Measurements from ENCODE around the gene SCLT1.

Gene SCLT1

DNA sequence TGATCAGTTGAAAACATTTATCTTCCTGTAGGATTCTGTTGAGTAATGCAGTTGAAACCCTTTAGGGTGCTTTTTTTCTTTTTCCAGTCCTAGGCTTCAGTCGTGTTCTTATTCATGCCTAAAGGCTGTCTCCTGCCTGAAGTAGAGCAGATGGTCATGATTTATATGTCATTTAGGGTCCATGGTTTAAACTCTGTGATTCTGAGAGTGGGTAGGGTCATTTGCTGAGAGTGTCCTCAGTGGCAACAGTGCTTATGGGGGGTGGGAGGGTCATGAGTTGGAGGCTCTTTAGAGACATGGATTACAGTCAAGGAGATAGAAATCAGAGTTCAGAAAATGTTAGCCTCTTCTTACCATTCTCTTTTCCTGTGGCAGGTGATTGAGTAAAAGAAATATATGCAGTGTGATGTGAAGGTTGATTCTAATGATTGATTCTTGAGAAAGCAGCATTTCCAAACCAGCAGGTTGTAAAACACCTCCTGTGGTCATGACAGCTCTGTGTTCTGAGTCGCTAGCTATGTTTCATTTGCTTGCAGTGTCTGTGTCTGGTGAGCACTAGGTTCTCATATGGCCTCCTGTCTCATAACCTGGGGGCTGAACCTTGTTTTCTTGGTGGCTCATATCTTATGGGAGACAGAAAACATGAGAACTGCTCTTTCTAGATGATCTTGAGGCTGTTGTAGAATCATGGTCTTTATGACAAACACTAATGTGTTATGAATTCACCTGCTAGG, 223.4 kb downstream of the SCLT1 start:
- DNase-seq (ENCODE audit: low spot score), result no peak

DNA sequence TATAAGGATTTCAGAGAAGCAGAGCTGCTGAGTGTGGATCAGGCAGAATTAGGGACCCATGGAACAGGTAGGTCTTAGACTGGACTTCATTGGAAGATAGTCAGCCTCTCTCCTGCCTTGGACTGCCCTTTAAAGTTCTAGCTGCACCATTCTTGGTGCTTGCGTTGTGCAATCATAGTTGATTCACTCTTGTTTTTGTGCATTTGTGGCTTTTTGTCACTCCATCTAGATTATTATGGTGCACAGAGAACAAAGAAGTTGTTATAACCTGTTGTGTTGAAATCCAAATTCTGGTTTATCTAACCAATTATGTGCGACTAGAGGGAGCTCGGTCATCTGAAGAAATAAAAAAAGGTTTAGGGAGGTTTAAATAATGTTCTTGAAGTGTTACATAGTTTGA, 224.6 kb downstream of the SCLT1 start:
- DNase-seq (ENCODE audit: low spot score), result no peak

DNA sequence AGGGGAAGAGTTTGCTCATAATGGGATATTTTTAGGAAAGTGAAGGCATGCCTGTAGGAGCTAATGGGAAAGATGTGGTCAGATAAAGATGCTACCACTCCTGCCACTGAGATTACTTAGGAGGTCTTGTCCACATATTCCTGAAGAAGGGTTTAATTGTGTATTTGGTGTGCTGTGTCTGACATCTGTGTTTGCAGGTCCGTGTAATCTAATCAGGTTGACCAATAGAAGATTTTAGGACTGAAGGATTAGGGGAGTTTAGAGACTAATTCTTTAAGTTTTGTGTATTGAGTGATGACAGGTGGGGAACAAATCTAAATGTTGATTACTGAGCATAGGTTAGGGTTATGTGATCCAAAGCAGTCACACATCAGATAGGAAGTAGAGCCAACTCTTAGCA, 226.6 kb downstream of the SCLT1 start:
- no peak for DNase-seq (ENCODE audit: low spot score)

DNA sequence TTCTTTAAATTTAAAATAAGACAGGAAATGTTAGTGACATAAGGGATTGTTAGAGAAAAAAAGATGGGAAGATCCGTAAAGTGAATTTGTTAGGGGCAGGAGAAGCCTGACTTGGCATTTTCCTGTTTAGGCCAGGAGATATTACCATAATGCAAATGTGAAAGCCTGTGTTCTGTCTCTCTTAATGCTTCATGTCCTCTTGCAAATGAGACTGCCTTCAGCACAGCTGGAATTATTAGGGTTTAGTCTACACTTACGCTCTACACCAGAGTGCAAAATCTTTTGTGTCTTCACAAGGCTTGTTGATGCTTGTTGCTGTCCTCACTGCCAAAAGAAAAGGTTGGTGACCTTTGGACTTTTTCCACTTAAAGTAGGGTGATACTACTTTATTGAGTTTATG, 227.1 kb downstream of the SCLT1 start:
- no peak for DNase-seq (ENCODE audit: low spot score)

DNA sequence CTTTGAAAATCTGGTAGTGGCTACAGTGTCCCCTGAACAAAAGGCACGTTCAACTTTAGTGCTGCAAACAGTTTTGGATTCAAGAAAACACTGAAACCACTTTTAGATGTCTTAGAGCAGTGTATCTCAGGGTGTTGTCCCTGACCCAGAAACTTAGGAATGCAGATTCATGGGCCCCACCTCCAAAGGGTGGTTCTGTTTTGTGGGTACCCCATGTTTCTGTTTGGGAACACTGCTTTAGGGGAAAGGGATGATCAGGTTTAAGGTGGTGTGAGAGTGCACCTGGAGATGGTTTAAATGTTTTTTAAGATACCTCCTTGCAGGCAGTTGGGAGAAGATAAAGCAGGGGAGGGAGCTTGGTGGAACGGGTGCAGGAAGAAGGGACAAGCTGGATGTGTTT, 228.2 kb downstream of the SCLT1 start:
- DNase-seq (ENCODE audit: low spot score), result no peak

DNA sequence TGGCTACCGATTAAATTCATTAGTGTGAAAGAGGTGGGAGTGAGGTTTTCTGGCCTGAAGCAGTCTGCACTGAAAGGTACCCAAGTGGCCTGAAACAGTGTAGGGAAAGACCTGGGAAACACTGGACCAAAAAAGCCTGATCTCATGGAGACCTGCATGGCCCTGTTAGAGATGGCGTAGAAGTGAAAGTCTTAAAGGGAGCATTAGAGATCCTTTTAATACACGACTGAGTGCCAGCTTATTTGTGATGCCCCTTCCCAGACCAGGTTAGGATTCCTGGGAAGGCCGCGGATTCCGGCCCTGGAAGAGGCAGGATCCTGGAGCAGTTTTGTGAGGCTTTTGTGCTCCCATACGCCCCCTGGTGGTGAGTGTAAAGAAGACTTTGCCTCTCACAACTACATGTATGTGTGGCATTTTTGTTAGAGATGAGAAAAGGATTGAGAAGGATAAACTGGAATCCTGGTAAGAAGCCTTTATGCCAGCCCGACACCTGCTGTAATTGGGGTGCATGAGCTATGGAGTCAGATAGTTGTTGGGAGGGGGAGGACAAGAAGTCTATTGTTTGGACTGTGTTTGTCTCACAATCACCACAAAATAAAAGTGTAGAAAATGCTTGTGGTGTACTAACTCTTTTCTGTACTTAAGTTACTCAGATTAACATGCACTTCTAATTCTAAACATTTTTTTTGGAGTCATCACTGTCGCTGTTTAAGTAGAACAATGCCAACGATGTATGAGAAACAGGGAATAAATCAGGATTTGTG, 229.8 kb downstream of the SCLT1 start:
- peak; percentile 63 for DNase-seq (ENCODE audit: low spot score)

DNA sequence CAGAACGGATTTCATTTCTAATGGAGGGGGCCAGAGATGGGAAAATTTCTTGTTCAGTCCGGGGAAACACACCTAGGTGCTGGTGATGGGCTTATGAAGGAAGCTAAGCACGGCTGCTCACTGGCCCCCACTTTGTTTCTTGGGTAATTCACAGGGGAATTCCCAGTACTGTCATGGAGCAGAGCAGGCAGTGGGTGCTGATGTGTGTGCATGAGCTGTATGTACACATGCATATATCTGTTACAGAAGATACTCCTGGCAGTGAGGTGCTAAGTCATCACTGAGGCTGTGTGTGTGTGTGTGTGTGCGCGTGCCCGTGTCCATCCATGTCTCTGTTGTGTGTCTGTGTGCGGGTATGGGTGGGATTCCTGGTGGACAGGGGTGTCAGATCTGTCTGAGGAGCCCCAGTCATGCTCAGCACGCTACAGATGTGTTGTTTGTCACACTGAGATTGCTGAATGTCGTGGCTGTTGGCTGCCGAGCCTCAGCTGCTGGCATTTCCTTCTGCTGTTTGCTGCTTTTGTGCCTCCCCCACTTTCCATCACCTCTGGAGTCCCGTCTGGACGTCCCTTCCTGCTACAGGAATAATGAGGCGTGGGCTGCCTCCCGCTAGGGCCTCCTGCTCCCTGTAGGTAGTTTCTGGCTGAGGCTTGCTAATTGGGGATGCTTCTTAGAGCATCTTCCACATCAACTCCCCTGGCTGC, 230.6 kb downstream of the SCLT1 start:
- DNase-seq (ENCODE audit: low spot score), result no peak

DNA sequence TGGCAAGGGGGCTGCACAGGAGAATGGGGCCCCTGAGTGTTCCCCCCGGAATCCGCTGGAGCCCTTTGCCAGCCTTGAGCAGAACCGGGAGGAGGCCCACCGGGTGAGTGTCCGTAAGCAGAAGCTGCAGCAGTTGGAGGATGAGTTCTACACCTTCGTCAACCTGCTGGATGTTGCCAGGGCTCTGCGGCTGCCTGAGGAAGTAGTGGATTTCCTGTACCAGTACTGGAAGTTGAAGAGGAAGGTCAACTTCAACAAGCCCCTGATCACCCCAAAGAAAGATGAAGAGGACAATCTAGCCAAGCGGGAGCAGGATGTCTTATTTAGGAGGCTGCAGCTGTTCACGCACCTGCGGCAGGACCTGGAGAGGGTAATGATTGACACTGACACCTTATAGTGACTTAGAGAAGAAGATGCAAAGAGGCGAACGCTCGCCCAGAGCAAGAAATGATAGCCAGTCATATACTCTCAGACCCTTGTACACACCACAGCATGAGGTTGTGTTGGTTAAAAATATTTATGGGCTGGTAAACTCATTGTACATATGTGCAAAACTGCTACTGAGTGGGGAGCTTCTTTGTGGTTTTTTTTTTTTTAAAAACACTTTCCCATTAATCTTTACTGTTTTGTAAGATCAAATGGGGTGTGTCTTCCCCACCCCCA, 231.4 kb downstream of the SCLT1 start:
- no peak for DNase-seq (ENCODE audit: low spot score)

DNA sequence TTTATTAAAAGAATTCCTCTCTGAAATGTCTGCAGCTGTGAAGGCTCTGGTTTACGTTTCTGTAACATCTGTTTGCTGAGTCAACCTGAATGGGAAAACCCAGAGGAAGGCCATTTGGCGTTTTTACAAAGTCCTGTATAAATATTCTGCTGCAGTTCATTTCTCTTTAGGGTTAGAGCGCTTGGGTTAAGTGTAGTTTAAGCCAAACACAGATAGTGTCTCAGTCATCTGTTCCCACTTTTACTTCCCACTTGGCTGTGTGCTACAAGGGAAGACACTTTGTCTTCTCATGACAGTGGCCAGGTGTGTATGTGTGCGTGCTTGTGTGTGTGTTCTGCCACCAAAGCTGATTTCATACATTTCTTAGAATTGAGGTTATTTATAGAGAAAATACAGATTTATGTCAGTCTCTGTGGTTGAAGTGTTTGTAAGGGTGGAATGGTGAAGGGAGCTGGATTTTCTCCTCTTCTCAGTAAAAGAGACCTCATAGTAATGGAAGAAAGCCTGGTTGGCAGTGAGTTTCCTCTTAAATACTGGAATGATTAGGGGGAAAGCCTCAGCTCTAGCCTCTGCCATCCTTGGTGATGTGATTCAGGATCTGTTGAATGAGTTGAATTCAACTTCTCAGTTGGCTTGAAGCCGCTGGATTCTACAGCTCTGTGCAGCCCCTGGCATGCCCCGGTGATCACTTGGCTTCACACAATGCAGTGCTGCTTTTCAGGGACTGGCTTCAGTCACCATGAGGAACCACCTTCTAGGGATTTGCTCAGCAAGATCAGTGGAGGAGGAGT, 233.3 kb downstream of the SCLT1 start:
- no peak for DNase-seq (ENCODE audit: low spot score)

DNA sequence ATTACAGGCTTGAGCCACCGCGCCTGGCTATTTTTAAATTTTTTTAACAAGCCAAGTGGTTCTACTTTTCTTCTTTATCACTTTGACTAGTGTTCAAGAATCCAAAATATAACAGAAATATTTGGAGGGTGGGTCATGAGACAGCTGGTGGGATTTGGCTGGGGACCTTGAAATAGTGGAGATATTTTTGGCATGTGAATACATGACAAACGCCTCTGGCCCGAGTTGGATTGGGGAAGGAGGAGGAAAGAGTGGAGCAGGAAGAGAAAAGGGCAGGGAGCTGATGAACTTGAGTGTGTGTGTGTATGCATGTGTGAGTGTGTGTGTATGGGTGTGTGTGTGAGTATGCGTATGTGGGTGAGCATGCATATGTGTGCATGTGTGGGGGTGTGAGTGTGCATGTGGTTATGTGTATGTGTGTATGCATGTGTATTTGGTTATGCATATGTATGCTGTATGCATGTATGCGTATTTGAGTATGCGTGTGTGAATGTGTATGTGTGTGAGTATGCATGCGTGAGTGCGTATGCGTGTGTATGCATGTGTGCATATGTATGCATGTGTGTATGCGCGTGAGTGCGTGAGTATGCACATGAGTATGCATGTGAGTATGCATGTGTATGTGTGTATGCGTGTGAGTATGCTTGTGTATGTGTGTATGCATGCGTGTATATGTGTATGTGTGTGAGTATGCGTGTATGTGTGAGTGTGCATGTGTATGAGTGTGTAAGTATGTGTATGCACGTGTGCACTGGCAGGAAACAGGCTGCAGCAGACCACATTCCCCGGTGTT, 234.3 kb downstream of the SCLT1 start:
- DNase-seq (ENCODE audit: low spot score), result no peak

DNA sequence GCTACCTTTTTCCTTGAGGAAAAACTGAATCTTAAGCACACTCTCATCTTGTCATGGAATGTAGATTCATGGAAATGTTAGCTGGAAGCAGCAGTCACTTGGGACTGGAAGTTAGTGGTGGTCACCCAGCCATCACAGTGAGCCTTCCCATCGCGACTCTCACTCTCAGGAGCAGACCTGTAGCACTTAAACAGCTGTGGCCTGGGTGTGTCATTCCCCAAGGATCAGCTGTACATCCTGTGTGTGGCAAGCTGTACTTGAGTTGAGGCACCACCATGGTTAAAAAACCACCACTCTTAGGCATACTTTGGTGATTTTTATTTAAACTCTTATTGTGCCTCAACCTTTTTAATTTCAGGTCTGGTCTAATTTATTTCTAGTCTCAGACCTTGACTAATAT, 237.1 kb downstream of the SCLT1 start:
- no peak for DNase-seq (ENCODE audit: low spot score)

DNA sequence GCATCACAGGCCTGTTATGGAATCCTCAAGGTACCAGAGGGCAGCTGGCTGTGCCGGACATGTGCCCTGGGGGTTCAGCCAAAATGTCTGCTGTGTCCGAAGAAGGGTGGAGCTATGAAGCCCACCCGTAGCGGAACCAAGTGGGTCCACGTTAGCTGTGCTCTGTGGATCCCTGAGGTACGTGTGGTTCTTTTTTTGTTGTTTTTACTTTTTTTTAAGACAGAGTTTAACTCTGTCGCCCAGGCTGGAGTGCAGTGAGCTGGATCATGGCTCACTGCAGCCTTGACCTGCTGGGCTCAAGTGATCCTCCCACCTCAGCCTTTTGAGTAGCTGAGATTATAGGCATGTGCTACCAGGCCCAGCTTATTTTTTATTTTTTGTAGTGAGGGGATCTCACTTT, 237.7 kb downstream of the SCLT1 start:
- no peak for DNase-seq (ENCODE audit: low spot score)

DNA sequence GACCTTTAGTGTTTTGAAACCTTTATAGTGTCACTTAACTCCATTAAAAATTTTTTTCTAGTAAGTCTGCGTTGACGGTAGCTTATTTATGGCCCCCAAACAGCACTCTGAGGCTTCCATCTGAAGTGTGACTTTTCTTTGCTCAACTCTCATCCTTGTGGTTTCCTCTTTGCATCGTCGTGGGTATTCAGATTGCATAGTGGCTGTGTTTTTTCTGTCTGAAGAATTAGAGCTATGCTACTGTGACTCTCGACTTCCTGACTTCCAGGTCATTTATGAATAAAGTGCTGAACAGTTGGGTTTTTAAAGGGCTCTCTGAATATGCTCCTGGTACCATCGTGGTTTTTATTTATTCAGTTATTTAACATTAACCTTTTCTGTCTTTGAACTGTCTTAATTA, 238.9 kb downstream of the SCLT1 start:
- no peak for DNase-seq (ENCODE audit: low spot score)

DNA sequence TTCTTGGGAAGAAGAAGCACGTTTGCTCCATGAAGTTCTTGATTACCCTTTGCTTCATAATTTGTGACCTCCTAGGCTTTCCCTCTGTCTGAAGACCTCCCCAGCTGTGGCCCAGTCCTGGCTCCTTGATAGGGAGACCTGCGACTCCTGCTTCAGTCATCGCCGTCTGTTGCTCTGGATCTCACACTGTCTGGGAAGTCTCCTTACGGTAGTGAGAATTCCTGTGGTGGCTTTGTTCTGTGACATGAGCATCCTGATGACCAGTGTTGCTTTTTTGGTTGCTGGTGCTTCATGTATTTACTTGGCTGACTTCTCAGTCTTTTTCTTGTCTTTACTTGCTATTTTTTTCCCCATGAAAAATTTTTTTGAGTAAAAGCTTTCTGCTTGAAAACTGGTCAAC, 239.6 kb downstream of the SCLT1 start:
- no peak for DNase-seq (ENCODE audit: low spot score)

DNA sequence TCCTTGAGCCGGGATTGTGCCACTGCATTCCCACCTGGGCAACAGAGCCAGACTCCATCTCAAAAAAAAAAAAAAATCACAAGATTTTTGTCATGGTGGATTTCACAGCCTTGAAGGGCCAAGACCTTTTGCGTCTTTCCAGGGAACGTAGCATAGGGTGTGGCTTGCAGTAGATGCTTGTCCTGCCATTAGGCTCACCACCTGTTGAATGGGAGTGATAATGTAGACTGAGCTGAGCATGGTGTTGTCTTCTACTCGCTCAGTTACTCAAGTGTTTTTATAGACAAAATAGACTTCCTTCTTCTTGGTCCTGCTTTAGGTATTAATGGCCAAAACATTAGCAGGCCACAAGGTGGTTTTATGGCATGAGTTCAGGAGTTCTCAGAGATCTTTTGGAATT, 243.1 kb downstream of the SCLT1 start:
- DNase-seq (ENCODE audit: low spot score), result no peak

DNA sequence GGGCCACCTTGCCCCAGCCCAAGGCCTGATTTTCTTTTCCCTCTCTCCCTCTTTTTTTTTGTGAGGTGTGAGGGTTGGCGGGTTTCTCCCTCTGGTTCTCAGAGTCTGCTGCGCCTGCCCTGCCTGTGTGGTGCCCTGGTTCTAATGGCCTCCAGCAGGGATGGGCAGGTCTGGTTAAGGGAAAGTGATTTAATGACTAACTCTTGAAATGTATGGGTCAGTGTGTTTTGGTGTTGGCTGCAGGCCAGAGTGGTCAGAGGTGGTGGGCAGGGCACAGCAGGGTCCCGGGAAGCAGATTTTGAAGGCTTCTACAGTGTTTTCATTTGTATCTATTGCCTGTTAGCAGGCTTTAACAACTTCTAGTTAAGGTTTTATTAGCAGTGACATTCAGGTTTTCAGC, 244.9 kb downstream of the SCLT1 start:
- DNase-seq (ENCODE audit: low spot score), result no peak

DNA sequence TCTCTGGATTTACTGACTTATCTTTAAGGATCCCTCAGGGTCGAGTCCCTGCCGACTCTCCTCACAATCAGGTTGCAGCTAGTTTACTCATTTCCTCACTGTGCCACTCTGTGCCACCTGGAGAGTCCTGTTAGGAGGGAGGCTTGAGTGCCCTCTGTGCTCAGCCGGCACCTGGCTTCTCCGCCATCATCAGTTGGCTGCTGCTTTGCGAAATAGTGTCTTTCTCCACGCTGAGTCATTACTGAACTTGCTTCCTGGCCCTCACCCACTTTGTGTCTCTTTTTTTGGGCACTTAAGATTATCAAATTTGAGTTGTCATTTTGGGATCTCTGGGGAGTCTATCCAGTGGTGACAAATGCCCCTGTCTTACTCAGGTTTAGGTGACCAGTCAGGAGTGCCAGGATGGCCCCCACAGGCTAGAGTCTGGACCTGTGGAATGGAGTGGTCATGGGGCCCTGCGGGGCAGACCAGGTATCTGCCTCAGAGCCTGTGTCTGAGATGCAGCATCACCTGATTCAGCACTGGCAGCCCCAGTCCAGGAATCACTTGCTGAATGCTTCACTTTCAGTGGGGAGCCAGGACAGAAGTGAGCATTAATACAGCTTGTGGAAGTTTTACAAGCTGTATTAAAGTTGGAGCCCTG, 246.1 kb downstream of the SCLT1 start:
- no peak for DNase-seq (ENCODE audit: low spot score)

DNA sequence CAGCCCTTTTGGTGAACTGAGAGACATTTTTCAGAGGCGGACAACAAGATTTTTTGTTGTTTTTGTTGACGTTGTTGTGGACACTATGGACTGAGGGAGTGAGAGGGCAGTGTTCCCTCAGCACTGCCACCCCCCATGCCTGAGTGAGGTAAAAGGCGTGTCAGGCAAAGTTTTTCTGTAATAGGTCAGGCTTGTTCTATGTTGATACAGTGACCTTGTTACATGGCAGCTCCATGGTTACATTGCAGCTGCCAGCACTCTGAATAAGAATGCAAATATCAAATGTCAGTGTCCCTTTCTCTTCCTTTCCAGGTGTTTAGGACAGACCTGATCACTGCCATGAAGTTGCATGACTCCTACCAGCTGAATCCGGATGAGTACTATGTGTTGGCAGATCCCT, 247.3 kb downstream of the SCLT1 start:
- DNase-seq (ENCODE audit: low spot score), result no peak

DNA sequence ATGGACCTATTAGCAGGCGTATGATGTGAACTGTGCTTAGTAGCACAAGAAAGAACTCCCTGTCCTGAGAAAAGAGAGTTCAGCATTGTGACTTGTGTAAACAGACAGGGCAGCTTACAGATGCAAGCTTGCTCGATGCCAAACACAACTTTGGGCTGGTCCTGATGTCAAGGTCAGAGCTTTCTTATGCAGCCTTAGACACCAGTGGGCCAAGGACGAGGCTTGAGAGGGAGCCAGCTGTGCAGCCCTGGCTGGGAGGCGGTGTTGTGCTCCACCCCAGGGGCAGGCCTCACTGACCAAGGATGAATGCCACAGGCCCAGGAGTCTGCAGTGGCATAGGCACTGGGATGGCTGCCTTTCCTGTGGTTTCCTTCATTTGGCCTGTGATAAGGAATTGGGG, 248.4 kb downstream of the SCLT1 start:
- no peak for DNase-seq (ENCODE audit: low spot score)

DNA sequence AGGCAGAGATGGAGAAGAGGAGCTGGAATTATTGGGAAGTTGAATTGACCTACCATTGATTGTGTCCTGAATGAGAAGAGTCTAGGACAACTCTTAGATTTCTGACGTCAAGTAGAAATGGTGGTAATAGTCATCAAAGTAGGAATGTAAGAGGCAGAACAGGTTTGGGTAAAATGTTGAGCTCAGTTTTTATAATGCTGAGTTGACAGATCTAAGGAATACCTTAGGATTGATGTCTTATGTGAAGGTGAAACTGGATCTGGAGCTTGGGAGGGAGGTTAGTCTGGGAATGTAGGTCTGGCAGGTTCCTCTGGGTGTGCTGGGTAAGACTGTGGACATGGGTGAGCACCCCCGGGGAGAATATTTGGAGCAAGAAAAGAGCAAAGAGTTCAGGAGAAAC, 251.9 kb downstream of the SCLT1 start:
- no peak for DNase-seq (ENCODE audit: low spot score)

Measured in RKO (cell line).